Stimulated activated CD4-positive, alpha-beta T cell treated with anti-CD3 and anti-CD28 coated beads, TNF-alpha, amount 100 ng/mL, for 24 hours (primary cell): ENCODE data around the gene TBC1D16.
"Not testable (repeated sequence)": the region's sequence is repeated elsewhere in the genome, so short reads cannot be mapped to it uniquely, and the experiment has no call there.

Source experiments
- DNase-seq, 3 experiments: peaks; one replicate each; pipeline ENCODE4 v3.0.0-alpha.2; 2020; ENCODE audit warnings: low read depth in 3 of 3

TBC1D16 gene

GRCh38 chr17:79916506-79916905 is 119.2 kb downstream of the TBC1D16 start:
- DNase-seq = no peak

GRCh38 chr17:79915850-79916430 is 119.7 kb downstream of the TBC1D16 start:
- no peak for DNase-seq

DNA sequence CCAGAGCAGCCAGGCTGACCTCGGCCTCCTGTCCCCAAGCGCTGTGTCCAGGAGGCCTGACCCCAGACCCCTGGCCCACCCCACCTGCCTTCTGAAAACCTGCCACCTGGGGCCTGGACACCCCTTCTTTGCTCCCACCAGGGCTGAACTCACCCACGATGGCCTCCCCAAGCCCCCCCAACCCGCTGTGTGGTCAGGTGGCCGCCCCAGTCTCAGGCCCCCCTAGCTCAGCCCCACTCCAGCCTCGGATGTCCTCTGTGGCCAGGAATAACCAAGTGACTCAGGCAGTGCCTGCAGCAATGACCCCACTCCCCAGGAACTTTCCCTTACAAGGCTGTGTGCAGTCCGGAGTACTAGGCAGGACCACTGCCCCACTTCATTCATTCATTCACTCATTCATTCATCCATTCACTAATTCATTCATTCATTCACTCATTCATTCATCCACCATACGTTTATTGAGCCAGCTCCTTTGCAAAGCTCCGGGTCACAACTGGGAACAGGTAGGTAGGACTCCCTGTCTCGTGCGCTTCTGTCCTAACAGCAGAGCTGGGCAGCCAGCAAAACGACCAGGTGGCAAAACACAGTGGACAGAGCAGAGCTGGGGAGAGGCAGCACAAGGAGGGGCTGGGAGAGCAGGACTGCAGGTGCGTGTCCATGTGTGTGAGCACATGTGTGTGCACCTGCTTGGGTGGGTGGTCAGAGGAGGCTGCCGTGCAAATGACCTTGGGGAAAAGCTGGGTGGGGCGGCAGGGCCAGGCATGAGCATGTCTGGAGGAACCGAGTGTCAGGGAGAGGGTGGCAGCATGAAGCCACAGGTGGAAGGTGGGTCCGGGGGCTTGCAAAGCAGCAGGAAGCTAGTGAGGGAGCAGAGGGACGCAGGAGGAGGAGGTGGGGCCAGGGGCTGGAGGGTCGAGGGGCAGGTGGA is 120.6 kb downstream of the TBC1D16 start:
- DNase-seq = no peak

- no peak for DNase-seq
Observed at GRCh38 chr17:79913896-79914812, 121.5 kb downstream of the TBC1D16 start.

DNA sequence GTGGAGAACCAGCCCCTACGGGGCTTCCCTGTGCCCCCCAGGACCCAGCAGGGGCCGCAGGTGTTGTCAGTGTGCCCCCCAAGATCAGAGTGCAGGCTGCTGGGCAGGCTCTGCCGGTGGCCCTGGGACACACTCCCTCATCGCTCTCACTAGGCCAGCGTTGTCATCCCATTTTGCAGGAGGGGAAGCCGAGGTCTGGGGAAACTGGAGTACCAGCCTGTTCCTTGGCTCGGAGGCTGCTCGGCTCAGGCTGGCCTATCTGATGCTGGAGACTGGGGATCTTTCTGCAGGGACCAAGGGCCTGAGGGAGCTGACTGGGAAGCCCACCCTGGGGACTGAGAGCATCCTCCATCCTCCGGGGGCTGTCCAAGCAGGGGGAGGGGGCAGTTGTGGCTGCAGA is 122.2 kb downstream of the TBC1D16 start:
- no peak for DNase-seq

DNA sequence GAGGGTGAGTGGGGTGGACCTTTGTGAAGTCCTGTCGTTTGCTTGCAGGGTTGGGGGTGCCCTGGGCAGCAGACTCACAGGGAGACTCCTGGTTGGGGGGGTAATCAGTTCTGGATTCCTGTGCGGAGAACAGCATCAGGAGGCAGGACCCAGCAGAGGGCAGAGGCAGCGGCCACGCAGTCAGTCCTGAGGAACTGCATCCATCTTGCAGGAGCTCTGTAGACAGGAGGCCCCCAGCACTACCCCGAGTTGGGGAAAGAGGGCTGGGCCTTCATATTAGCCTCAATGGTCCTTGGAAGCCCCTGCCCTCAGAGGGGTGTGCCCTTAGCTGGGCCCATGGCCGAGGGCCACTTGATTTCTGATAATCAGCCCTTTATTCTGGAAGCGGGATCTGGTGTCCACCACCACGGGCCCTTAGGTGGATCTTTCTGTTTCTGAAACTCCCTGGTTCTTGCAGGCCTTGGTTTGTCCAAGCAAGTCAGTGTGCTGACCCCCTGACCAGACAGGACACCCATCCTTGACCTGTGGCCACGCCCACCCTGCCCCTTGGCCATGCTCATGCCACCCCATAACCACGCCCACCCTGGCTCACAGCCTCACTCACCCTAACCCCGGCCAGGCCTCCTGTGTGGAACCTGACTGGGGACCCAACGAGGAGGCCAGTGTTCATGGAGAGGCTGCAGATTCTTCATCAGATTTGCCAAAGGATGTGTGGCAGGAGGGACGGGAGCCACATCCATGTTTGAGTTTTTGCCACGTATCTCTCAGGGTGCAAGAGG is 122.9 kb downstream of the TBC1D16 start:
- no peak for DNase-seq

DNA sequence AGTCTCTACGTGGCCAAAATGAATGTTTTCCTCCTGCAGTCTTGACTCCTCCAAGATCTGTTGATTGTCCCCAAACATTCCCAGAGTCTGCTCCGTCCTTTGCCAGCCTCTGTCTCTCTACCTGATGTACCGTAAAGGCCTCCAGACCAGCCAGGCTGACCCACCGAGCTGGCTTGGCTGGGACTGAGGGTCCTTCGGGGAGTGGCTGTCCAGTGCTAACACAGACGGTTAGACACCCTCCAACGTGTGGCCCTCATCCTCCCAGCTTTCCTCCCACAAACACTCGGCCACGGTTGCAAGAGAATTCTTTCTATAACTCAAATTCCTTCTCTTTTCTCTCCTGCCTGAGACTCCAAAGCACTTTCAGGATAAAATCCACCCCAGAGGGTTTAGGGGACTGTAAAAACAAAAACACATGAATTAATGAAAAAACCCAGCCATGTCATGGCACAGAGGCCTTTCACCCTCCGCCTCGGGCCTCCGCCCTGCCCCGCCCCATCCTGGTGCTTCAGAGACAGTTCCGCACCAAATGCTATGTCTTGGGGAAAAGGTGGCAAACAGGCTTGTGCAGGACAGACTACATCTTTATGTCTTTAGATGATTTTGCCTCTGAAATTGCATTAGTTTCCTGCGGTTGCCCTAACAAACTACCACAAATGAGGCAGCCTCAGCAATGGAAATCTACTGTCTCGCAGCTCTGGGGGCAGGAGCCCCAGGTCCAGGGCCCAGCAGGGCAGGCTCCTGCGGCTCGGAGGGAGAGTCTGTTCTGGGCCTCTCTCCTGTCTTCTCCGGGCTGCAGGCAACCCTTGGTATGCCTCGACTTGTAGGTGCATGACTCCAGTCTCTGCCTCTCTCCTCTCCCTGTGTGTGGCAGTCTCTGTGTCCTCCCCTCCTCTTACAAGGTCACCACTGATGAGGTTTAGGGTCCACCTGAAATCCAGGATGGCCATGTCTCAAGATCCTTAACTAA is 124.0 kb downstream of the TBC1D16 start:
- DNase-seq = no peak

DNA sequence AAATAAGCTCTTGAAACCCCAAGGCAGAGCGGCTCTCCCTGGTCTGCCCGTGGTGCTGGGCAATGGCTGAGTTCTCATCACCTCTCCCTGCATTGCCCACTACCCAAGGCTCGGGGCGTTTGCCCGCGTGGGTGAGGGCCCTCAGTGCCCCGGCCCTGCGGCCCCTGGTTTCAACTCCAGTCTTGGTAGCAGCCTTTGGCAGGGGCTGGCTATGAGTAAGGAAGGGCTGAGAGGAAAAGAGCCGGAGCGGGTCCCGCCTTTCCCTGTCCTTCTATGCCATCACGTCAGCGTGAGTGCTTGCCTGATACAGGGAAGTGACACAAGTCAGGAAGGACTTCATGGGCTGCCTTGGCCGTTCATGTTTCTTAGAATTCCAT is 124.7 kb downstream of the TBC1D16 start:
- DNase-seq = no peak

- no peak for DNase-seq
Observed at GRCh38 chr17:79909121-79909520, 126.6 kb downstream of the TBC1D16 start.

GRCh38 chr17:79907850-79908249 is 127.8 kb downstream of the TBC1D16 start:
- no peak for DNase-seq

DNA sequence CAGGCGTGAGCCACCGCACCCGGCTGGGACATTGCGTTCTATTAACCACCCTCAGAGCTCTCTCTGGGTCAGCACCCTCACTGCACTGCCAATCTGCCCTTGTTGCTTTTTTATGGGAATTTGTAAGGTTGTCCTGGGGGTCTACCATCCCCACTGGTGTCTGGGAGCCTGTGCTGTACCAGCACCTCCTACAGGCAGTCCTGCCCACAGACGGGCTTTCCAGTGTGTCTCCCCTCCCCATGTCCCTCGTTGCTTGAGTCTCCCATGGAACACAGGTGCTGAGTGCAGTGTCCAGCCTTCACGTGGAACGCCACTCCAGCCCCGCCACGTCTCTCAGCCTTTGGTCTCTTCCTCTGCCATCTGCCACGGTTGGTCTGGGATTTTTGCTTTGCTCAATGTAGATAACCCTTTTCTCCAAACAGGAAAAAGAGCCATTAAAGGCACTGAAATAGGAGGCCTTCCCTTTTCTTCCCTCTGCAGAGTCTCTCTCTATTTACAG is 128.4 kb downstream of the TBC1D16 start:
- DNase-seq = no peak

- no peak for DNase-seq
Observed at GRCh38 chr17:79905832-79906231, 129.8 kb downstream of the TBC1D16 start.

- DNase-seq = no peak
Observed at GRCh38 chr17:79904865-79905264, 130.8 kb downstream of the TBC1D16 start.

DNA sequence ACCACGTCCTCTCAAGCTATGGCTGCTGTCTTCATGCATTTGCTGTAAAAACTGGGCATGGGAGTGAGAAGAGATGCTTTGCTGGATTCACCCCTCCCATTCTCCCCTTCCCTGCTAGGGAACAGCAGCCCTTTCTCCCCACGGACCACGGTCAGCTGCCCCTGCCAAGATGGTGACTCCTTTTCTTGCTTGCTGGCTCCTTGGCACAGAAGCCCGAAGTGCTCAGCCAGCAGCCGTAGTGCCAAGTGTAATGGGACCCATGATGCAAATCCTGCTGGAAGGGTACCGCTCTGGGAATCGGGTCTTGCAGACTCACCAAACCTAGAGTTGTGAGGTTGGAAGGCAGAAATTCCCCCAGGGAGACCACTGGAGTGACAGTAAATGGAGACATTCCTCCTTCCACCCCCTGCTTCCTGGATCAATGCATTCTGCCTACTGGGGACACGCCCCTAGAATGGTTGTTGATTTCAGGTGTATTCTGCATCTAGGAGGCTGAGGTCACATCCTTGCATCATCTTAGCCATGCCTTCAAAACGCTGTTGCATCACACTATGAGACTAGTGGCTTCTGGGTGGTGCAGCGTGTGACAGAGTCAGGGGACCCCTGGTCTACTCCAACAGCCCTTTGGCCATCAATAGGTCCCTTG is 133.4 kb downstream of the TBC1D16 start:
- no peak for DNase-seq

DNA sequence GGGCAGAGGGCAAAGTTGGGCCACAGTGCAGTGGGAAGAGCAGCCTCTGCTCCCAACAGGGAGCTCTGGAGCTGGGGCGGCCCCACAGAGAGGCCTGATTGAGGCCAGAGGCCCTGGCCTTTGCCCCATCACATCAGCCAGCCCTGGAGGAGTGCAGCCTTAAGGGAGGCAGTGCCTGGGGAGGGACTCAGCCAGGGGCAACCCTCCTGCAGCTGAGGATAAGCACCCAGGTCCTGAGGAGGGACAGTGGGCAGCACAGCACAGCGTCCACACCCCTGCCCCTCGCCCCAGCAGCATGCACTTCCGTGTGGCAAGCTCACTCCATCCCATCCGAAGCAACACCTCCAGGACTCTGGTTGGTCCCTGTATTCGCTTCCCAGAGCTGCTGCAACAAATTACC is 134.5 kb downstream of the TBC1D16 start:
- no peak for DNase-seq

DNA sequence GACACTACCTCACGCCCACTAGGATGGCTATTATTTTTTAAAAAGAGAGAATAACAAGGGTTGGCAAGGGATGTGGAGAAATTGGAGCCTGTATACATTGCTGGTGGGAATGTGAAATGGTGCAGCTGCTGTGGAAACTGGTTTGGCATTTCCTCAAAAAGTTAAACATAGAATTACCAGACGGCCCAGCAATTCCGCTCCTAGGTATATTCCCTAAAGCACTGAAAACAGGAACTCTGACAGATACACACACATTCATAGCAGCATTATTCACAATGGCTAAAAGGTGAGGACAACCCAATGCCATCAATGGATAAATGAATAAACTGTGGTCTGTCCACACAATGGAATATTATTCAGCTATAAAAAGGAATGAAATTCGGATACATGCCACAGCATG is 136.1 kb downstream of the TBC1D16 start:
- no peak for DNase-seq

GRCh38 chr17:79897243-79898063 is 138.2 kb downstream of the TBC1D16 start:
- DNase-seq = no peak

DNA sequence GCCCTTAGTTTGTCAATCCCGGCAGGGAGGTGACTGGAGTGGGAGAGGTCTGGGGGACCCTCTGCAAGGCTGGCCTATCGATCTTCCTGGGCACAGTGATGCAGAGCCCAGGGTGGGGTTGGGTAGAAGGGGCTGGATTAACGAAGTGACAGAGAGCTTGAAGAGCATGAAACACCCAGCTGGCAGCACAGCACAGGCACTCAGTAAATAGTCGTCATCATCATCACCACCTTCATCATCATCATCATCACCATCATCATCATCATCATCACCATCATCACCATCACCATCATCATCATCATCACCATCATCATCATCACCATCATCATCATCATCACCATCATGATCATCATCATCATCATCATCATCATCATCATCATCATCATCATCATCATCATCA is 142.2 kb downstream of the TBC1D16 start:
- not testable (repeated sequence) for DNase-seq
